ENCODE results near the gene CCDC9B.
A peak's percentile ranks its signal among the peaks of the same experiment; 100 is the strongest.

Gene CCDC9B

GRCh38 chr15:40345225-40345866 lies 4.6 kb upstream of the CCDC9B start:
- DNase-seq (ENCODE audit: low read depth): no peak

GRCh38 chr15:40344631-40345120 lies 3.9 kb upstream of the CCDC9B start:
- DNase-seq (ENCODE audit: low read depth): peak; percentile 37

- DNase-seq (ENCODE audit: low read depth): no peak
Observed at GRCh38 chr15:40344217-40344616, 3.5 kb upstream of the CCDC9B start.

- no peak for DNase-seq (ENCODE audit: low read depth)
Observed at GRCh38 chr15:40343512-40343911, 2.8 kb upstream of the CCDC9B start.

GRCh38 chr15:40342416-40343320 lies 1.9 kb upstream of the CCDC9B start:
- no peak for DNase-seq (ENCODE audit: low read depth)

- DNase-seq (ENCODE audit: low read depth): no peak
Observed at GRCh38 chr15:40340038-40340739, 550 bp downstream of the CCDC9B start.

- DNase-seq (ENCODE audit: low read depth): no peak
Observed at GRCh38 chr15:40339621-40339945, 1.2 kb downstream of the CCDC9B start.

GRCh38 chr15:40338921-40339620 lies 1.7 kb downstream of the CCDC9B start:
- DNase-seq (ENCODE audit: low read depth): no peak

GRCh38 chr15:40338041-40338657 lies 2.6 kb downstream of the CCDC9B start:
- peak; percentile 61 for DNase-seq (ENCODE audit: low read depth)

GRCh38 chr15:40337597-40337996 lies 3.1 kb downstream of the CCDC9B start:
- no peak for DNase-seq (ENCODE audit: low read depth)

GRCh38 chr15:40336744-40337122 lies 4.0 kb downstream of the CCDC9B start:
- DNase-seq (ENCODE audit: low read depth): no peak

- DNase-seq (ENCODE audit: low read depth): no peak
Observed at GRCh38 chr15:40335938-40336743, 4.6 kb downstream of the CCDC9B start.

- no peak for DNase-seq (ENCODE audit: low read depth)
Observed at GRCh38 chr15:40334941-40335795, 5.6 kb downstream of the CCDC9B start.

GRCh38 chr15:40334541-40334940 lies 6.2 kb downstream of the CCDC9B start:
- no peak for DNase-seq (ENCODE audit: low read depth)

- DNase-seq (ENCODE audit: low read depth): no peak
Observed at GRCh38 chr15:40333922-40334492, 6.7 kb downstream of the CCDC9B start.

- no peak for DNase-seq (ENCODE audit: low read depth)
Observed at GRCh38 chr15:40332113-40332781, 8.5 kb downstream of the CCDC9B start.

- DNase-seq (ENCODE audit: low read depth): no peak
Observed at GRCh38 chr15:40331637-40332036, 9.1 kb downstream of the CCDC9B start.

- no peak for DNase-seq (ENCODE audit: low read depth)
Observed at GRCh38 chr15:40331026-40331425, 9.7 kb downstream of the CCDC9B start.

GRCh38 chr15:40330368-40330836 lies 10.3 kb downstream of the CCDC9B start:
- no peak for DNase-seq (ENCODE audit: low read depth)
